ENCODE results near the gene ASTN1. TPM values are rescaled to one million over a fixed set of nuclear protein-coding genes. Genes with fewer than 3 reads are reported as not detected.
"Not testable (repeated sequence)": the region's sequence is repeated elsewhere in the genome, so short reads cannot be mapped to it uniquely, and the experiment has no call there.

Gene ASTN1
- total RNA-seq, 1 experiment from 2014 or later, result 0.05 TPM

DNA sequence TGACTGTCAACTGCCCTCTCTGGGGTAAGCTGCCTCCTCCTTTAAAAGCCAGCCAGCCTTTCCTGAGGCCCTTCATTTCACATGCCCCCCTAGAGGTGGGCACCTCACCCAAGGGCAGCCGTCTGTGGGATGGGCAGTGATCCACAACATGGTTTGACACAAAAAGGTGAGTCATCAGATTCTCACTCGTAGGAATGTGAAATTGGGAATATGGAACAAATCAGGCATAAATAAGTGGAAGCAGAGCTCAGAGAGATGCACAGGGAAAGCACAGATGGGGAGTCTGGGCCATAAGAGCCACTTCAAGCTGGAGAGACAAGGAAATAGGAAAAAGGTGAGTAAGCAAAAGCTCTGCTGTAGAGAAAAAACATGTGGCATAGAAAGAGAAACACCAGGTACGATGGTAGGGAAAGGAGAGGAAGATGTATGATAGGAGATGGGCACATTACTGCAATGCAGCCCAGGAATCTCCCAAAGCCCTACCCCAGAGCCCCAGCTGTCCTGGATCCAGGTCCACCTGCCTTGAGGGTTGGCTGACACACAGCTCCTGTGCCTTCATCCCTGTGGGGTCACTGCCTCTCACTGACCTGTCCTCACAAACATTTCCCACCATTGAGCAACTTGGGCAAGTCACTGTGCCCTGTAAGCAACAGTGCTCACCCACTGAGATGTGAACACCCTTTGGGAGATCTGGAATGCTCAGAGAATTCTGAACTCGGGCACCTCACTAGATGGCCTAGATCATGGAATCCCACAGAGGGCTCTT lies 86.6 kb downstream of the ASTN1 start:
- CTCF ChIA-PET, result no interaction called here
- DNase-seq (ENCODE audit: low read depth, low spot score) (no peak), ATAC-seq (no peak)
- no peak overlapping the region for H3K4me3 ChIP-seq (ENCODE audit: low read depth in 2 of 2, low read length in 2 of 2)
- H3K36me3 ChIP-seq (ENCODE audit: control insufficient read depth, insufficient read depth, low read length), result no peaks in the 10 kb centered on the region
- no TSS peak for BruUV-seq (replicated peaks)
- POLR2A ChIA-PET, result no interaction called here
- no peak for TF ChIP-seq TCF7L2 (IDR thresholded peaks at IDR 0.05; ENCODE audit: low read depth, low read length)
- in situ Hi-C loops (cut with HindIII; ENCODE audit: low pct_unique_long_range_greater_than_20kb, low sequenced_read_pairs) (no loop called here), intact Hi-C loops (cut with micrococcal nuclease; ENCODE audit: unreplicated experiment) (no loop called here)
- no peak overlapping the region for H3K27ac ChIP-seq (ENCODE audit: low read length)
- no peaks in the 10 kb centered on the region for H3K4me1 ChIP-seq (ENCODE audit: control insufficient read depth, insufficient read depth, low read length)
- H3K9me3 ChIP-seq (ENCODE audit: control insufficient read depth, insufficient read depth, low read depth, low read length), result no peaks in the 10 kb centered on the region
- H3K27me3 ChIP-seq (ENCODE audit: control insufficient read depth, insufficient read depth, low read length), result no peaks in the 10 kb centered on the region

DNA sequence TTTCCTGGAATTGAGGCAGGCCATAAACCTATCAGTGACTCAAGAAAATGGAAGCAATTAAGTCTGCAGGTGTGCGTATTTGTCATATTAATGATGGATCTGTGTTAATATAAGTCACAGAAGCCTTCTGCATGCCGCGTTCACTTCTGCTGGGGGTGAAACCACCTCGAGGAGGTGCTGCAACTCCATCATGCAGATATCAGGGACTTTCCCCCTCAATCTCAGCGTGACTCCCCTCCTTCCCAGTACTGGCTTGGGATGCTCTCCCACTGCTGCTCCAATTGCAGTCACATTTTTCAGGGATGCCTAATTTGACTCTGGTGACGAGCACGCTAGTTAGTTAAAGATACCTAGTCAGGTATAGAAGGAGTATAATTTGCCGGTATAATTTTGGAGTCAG lies 87.5 kb downstream of the ASTN1 start:
- no peak for DNase-seq (ENCODE audit: low read depth, low spot score)
- no peak overlapping the region for H3K4me3 ChIP-seq (ENCODE audit: low read depth in 2 of 2, low read length in 2 of 2)
- POLR2A ChIA-PET, result interaction anchor here (0.6 kb wide), 1 partner anchor 144 kb away, joined by 3 read pairs; no protein-coding TSS in a partner anchor
- H3K27me3 ChIP-seq (ENCODE audit: control insufficient read depth, insufficient read depth, low read length), result no peaks in the 10 kb centered on the region
- no TSS peak for BruUV-seq (replicated peaks)
- H3K4me1 ChIP-seq (ENCODE audit: control insufficient read depth, insufficient read depth, low read length), result no peaks in the 10 kb centered on the region
- no peaks in the 10 kb centered on the region for H3K9me3 ChIP-seq (ENCODE audit: control insufficient read depth, insufficient read depth, low read depth, low read length)
- ATAC-seq, result no peak
- in situ Hi-C loops (cut with HindIII; ENCODE audit: low pct_unique_long_range_greater_than_20kb, low sequenced_read_pairs), result no loop called here
- no peak overlapping the region for H3K27ac ChIP-seq (ENCODE audit: low read length)
- CTCF ChIA-PET, result no interaction called here
- intact Hi-C loops (cut with micrococcal nuclease; ENCODE audit: unreplicated experiment), result no loop called here
- H3K36me3 ChIP-seq (ENCODE audit: control insufficient read depth, insufficient read depth, low read length), result no peaks in the 10 kb centered on the region
- TF ChIP-seq TCF7L2 (IDR thresholded peaks at IDR 0.05; ENCODE audit: low read depth, low read length), result no peak
- TF ChIP-seq SIN3A (IDR thresholded peaks at IDR 0.05; ENCODE audit: borderline replicate concordance, insufficient read depth, low read depth, low read length), result no peak
- TF ChIP-seq POLR2AphosphoS5 (IDR thresholded peaks at IDR 0.05; ENCODE audit: low read depth, low read length), result no peak
- TF ChIP-seq, protein P1, sequence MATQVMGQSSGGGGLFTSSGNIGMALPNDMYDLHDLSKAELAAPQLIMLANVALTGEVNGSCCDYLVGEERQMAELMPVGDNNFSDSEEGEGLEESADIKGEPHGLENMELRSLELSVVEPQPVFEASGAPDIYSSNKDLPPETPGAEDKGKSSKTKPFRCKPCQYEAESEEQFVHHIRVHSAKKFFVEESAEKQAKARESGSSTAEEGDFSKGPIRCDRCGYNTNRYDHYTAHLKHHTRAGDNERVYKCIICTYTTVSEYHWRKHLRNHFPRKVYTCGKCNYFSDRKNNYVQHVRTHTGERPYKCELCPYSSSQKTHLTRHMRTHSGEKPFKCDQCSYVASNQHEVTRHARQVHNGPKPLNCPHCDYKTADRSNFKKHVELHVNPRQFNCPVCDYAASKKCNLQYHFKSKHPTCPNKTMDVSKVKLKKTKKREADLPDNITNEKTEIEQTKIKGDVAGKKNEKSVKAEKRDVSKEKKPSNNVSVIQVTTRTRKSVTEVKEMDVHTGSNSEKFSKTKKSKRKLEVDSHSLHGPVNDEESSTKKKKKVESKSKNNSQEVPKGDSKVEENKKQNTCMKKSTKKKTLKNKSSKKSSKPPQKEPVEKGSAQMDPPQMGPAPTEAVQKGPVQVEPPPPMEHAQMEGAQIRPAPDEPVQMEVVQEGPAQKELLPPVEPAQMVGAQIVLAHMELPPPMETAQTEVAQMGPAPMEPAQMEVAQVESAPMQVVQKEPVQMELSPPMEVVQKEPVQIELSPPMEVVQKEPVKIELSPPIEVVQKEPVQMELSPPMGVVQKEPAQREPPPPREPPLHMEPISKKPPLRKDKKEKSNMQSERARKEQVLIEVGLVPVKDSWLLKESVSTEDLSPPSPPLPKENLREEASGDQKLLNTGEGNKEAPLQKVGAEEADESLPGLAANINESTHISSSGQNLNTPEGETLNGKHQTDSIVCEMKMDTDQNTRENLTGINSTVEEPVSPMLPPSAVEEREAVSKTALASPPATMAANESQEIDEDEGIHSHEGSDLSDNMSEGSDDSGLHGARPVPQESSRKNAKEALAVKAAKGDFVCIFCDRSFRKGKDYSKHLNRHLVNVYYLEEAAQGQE (IDR thresholded peaks at IDR 0.05; ENCODE audit: insufficient read depth in 1 of 2, low read depth in 2 of 2, low read length in 1 of 2), result no peak
- TF ChIP-seq, protein P2, sequence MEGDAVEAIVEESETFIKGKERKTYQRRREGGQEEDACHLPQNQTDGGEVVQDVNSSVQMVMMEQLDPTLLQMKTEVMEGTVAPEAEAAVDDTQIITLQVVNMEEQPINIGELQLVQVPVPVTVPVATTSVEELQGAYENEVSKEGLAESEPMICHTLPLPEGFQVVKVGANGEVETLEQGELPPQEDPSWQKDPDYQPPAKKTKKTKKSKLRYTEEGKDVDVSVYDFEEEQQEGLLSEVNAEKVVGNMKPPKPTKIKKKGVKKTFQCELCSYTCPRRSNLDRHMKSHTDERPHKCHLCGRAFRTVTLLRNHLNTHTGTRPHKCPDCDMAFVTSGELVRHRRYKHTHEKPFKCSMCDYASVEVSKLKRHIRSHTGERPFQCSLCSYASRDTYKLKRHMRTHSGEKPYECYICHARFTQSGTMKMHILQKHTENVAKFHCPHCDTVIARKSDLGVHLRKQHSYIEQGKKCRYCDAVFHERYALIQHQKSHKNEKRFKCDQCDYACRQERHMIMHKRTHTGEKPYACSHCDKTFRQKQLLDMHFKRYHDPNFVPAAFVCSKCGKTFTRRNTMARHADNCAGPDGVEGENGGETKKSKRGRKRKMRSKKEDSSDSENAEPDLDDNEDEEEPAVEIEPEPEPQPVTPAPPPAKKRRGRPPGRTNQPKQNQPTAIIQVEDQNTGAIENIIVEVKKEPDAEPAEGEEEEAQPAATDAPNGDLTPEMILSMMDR (IDR thresholded peaks at IDR 0.05), result no peak

DNA sequence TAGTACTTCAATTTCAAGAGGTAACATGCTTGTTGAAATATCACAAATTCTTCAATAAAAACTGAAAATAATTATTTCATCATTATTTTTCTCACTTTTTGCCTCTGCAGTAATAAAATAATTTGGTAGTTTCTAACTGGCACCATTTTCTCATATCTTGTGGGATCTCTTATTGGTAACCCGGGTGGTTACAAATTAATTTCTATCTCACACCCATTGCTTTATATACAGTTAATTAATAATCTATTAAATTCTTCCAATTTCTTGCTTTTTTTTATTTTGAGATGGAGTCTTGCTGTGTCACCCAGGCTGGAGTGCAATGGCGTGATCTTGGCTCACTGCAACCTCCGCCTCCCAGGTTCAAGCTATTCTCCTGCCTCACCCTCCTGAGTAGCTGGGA lies 89.7 kb downstream of the ASTN1 start:
- H3K4me3 ChIP-seq (ENCODE audit: low read depth in 2 of 2, low read length in 2 of 2); ATAC-seq; H3K9me3 ChIP-seq (ENCODE audit: control insufficient read depth, insufficient read depth, low read depth, low read length); POLR2A ChIA-PET; H3K27me3 ChIP-seq (ENCODE audit: control insufficient read depth, insufficient read depth, low read length); intact Hi-C loops (cut with micrococcal nuclease; ENCODE audit: unreplicated experiment); H3K36me3 ChIP-seq (ENCODE audit: control insufficient read depth, insufficient read depth, low read length); H3K4me1 ChIP-seq (ENCODE audit: control insufficient read depth, insufficient read depth, low read length); CTCF ChIA-PET; H3K27ac ChIP-seq (ENCODE audit: low read length); BruUV-seq (replicated peaks); DNase-seq (ENCODE audit: low read depth, low spot score); in situ Hi-C loops (cut with HindIII; ENCODE audit: low pct_unique_long_range_greater_than_20kb, low sequenced_read_pairs): not testable (repeated sequence)

Data from Panc1 (cell line).